ENCODE data around the gene LRRC32.

The LRRC32 gene

DNA sequence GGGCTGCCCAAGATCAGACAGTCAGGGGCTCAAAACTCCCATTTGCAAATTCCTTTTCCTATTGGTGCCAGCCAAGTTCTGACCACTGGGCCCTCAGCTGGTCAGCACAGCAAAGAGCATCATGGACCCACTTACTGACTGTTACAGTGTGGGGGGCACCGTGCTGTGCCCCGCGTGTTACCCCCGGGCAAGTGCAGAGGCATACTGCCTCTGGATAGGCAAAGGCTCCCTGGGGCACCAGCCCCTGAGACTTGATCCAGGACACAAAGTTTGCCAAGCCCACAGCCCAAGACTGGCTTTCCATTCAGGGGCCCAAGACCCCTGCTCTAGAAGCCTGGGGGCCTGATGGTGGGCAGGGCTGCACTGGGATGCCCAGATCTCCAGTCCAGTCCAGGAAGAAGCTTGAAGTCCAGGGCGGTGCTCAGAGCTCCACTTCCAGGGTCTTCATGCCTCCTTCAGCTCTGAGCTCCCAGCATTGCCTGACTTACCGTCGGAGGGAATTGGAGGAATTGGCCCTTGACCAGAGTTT, 6.6 kb downstream of the LRRC32 start:
- DNase-seq (ENCODE audit: low read depth, low spot score): no peak

- no peak for DNase-seq (ENCODE audit: low read depth, low spot score)
Measured at GRCh38 chr11:76663486-76663810, 7.1 kb downstream of the LRRC32 start.

DNA sequence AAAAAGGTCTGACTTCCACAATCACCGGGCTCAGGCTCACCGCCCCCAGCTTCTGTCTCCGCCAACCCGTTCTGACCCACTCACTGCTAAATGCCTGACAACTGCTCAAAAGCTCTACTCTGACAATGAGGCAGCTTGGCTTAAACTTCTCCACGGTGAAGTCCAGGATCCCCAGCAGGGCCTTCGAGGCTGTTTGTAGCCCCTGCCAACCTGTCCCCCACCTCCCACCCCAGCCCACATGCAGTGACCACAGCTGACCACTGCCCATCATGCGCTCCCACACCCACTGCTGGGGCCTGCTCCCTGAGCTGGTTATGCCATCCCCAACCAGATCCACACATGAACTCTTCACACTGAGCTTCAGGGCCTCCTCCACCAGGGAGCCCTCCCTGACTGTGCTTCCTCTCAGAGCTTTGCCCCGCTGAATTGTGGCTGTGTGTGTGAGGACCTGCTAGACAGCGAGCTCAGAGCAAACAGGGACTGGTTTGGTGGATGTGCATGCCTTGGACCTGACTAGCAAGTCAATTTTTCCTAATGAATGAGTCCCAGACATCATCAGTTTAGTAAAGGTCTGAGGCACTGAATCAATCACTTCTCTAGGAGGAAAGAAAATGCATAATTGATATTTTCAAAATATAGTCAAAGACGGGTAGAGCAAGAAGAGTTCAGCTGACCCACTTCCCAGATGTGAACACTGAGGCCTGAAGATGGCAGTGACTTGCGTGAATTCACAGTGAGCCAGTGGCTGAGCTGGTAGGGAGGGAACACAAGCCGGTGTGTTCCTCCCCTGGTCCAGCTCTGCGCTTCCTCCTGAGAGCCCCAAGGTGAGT, 7.7 kb downstream of the LRRC32 start:
- no peak for DNase-seq (ENCODE audit: low read depth, low spot score)

- DNase-seq (ENCODE audit: low read depth, low spot score): no peak
Measured at GRCh38 chr11:76661834-76662434, 8.6 kb downstream of the LRRC32 start.

GRCh38 chr11:76661306-76661751, 9.2 kb downstream of the LRRC32 start:
- DNase-seq (ENCODE audit: low read depth, low spot score): no peak

DNA sequence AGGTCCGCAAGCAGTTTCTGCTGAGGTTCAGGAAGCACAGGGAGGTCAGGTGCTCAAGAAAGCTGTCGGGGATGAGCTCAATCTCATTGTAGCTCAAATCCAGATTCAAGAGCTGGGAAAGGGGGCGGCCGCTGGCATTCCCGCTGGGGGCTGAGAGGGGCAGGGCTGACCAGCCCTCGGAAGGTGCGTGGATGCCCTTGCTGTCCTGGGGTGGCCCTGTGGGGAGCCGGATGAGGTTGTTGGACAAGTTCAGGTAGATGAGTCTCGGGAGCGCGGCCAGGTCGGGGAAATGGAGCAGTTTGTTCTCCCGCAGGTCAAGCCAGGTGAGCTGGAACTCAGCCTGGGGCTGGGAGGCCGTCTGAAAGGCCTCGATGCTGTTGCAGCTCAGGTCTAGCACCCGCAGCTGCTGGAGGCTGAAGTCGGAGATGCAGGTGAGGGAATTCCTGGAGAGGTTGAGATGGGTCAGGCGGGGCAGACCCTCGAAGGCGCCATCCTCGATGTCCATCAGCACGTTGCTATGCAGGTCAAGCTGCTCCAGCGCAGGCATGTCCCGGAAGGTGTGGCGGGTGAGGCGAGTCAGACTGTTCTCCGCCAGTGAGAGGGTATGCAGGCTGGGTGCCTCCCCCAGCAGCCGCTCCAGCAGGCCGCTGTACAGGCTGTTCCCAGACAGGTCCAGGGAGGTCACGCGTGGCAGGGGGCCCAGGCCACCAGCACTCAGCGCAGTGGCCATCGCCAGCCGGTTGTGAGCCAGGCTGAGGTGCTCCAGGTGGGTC, 9.8 kb downstream of the LRRC32 start:
- DNase-seq (ENCODE audit: low read depth, low spot score): no peak

- no peak for DNase-seq (ENCODE audit: low read depth, low spot score)
Measured at GRCh38 chr11:76659672-76660532, 10.6 kb downstream of the LRRC32 start.

DNA sequence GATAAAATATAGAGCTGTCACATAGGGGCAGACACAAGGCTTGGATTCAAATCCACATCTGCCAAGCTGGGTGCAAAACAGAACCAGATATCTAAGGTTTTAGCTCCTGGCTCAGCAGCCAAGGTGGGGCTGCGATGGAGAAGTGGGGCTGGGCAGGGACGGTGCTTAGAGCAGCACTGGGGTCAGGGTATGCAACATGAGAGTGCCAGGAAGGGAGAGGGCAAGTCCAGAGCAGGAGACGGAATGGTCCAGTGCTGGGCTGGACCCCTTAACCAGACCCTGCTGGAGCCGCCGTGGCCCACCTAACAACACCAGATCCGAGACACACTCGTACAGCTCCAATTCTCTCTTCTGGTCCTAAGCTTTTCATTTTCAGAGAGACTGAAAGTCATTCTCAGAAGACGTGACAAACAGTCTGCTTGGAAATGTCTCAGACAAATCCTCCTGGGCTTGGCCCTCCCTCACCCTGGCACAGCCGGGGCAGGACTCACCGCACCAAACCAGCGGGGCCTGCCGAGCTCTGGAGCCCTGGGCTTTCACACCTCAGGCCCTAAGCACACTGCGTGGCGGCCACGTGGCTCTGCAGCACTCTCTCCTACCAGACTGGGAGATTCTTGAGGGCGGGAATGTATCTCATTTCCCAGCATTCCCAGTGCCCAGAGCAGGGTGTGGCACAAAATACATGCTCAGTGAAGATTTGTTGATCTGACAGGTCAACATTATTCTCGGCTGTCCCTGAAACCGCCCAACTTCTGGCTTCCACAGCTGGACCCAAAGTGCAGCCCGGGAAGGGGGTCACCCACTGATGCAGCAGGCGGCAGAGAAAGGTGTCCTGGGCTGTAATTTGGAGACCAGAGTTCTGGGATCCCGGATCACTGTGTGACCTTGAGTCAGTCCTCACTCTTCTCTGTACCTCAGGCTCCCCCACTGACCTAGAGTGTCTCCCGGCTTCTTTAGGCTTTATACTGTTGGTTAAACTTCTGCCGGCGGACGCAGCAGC, 11.6 kb downstream of the LRRC32 start:
- no peak for DNase-seq (ENCODE audit: low read depth, low spot score)

- no peak for DNase-seq (ENCODE audit: low read depth, low spot score)
Measured at GRCh38 chr11:76658231-76658630, 12.3 kb downstream of the LRRC32 start.

DNA sequence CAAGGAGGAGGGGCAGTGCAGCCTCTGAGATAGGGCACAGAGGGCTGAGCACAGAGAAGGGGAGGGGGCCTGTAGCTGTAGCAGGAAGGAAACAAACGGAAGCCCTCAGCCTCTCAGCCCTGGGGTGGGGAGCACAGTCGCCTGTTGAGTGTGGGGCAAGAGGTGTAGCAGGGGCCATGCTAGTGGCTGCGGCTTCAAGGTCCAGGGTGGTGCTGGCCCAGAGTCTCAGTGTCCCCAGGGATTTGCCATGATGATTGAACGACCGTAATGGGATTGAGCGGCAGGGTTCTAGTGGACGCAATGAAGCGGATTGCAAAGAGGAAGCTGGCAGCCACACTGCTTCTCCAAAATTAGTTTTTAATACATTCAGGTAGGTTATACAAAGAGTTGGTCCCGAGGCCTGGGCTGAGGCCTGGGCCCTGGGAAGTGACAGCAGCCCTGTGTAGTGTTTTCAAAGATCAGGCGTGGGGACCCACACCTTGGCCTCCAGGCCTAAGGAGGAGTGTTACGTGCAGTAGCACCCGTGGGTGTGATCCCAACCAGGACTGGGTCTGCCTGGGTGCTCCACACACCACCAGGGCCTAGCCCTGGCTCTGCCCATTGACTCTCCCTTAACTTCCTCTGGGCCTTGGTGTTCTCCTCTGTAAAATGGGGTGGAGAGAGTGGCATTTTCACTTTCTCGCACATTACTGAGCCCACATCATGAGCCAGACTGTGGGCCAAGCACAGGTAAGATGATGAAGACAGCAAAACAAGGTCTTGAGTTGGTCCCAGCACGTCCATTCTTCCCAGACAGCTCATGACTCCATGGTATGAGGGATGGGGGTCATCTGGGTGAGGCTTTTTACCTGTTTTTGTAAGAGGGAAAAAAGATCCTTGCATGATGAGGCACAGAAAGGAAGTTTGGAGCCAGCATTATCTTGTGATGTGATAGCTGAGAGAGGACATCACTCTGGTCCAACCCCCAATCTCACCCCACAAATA, 13.1 kb downstream of the LRRC32 start:
- DNase-seq (ENCODE audit: low read depth, low spot score): no peak

- no peak for DNase-seq (ENCODE audit: low read depth, low spot score)
Measured at GRCh38 chr11:76656571-76657081, 13.9 kb downstream of the LRRC32 start.

DNA sequence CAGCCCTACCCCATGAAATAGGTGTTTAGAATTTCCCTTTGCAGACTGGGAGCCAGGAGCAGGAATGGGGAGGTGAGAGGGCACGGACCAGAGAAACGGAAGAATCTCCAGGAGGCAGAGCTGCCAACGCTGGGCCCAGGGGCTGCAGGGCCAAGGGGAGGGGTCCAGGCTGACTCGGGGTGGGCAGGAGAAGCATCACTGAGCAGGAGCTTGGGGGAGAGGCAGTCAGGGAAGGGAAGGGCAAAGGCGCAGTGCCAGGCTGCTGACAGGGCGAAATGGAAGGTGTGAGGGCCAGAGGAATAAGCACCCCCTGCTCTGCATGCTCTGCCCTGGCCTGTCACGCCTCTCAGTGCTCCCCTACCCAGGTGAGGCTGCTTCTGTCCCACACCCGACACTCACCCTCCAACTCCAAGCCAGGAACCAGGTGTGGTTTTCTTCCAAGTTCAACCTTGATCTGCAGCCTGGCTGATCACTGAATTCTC, 14.5 kb downstream of the LRRC32 start:
- DNase-seq (ENCODE audit: low read depth, low spot score): no peak

DNA sequence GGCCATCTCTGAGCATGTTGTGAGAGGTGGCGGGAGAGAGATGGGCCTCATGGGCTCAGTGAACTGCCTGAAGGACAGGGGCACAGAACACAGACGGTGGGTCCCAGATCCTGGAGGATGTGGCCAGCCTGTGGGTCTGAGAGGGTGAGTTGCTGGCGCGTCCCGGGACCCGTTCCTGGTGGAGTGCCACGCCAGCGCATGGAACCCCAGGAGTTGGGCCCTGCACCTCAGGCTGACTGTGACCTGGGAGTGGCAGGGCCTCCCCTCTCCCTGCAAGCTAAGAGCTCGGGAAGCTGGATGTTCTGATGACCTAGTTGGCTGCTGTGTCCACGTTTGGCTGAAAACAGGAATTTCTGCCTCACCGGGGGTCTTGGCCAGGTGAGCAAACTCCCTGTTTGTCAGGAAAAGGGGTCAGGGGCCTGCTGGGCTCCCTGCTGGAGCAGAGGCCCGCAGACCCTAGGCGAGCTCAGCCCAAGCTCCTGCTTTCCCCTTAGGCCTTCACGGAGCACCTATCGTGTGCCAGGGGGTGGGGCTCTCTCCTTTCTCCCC, 15.0 kb downstream of the LRRC32 start:
- no peak for DNase-seq (ENCODE audit: low read depth, low spot score)

DNA sequence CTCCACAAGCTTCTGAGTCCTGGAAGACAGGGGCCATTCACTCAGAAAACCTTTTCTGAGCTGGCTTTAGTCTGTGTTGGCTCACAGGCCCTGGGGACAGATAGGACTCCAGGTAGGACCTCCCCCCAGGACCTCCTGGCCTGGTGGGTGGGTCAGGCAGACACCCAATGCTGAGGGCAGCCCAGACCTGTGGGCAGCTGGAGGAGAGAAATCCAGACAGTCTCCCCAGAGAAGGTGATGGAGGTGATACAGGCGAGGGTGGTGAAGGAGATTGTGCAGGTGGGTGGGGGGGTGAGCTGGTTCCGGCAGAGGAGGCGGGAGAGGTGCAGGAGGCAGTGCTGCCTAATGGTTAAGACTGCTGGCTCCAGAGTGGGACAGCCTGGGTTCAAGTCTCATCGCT, 15.6 kb downstream of the LRRC32 start:
- no peak for DNase-seq (ENCODE audit: low read depth, low spot score)

DNA sequence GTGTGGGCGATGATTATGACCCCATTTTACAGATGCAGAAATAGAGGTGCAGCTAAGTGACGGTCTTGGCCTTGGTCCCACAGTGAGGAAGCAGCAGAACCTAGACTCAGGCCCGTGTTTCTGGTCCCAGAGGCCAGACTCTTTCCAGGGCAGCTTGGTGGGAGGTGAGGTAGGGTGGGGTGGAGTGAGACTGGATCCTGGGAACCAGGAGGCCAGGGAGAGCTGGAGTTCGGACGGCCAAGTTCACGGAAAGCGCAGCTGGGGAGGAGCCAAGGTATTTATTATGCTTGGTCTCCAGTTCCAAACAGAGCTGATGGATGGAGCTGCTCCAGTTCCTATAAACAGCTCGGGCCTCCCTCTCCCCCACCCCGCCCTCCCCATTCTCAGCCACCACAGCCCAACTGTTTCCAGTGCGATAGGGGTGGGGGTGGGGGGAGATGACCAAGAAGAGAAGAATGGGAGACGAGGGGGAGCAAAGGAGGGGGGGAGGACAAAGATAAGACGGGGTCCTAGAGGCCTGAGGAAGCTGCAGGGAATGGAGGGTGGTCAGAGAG, 16.2 kb downstream of the LRRC32 start:
- no peak for DNase-seq (ENCODE audit: low read depth, low spot score)

GRCh38 chr11:76653674-76654284, 16.8 kb downstream of the LRRC32 start:
- no peak for DNase-seq (ENCODE audit: low read depth, low spot score)

GRCh38 chr11:76653012-76653673, 17.4 kb downstream of the LRRC32 start:
- DNase-seq (ENCODE audit: low read depth, low spot score): no peak
